ENCODE data around the gene RECQL. TPM values are rescaled to one million over a fixed set of nuclear protein-coding genes. Genes with fewer than 3 reads are reported as not detected.
"Not testable (repeated sequence)": the region's sequence is repeated elsewhere in the genome, so short reads cannot be mapped to it uniquely, and the experiment has no call there.

RECQL gene
- total RNA-seq, 1 experiment from 2014 or later: 11.3 TPM

GRCh38 chr12:21419009-21419699 is 82.3 kb downstream of the RECQL start:
- not testable (repeated sequence) for DNase-seq (ENCODE audit: low spot score)

Other genes starting within 250 kb of the RECQL start
- gene SLCO1A2, start 166.7 kb downstream of the RECQL start, total RNA-seq (2014; rRNA removed; shearing (Covaris generic)): not detected in 2 replicates
- gene IAPP, start 128.7 kb downstream of the RECQL start, total RNA-seq (2014; rRNA removed; shearing (Covaris generic)): not detected in 2 replicates
- 5.8 and 6.4 TPM in 2 replicates for gene PYROXD1, start 64.0 kb downstream of the RECQL start, total RNA-seq (2014; rRNA removed; shearing (Covaris generic))
- gene GOLT1B, start 154 bp upstream of the RECQL start, total RNA-seq (2014; rRNA removed; shearing (Covaris generic)): 12.2 and 69.1 TPM in 2 replicates
- not detected in 2 replicates for gene SPX, start 24.7 kb upstream of the RECQL start, total RNA-seq (2014; rRNA removed; shearing (Covaris generic))
- not detected in 2 replicates for gene GYS2, start 103.2 kb upstream of the RECQL start, total RNA-seq (2014; rRNA removed; shearing (Covaris generic))
- 826 and 874 TPM in 2 replicates for gene LDHB, start 156.2 kb upstream of the RECQL start, total RNA-seq (2014; rRNA removed; shearing (Covaris generic))